ENCODE data around the gene NT5C3A.

DNA sequence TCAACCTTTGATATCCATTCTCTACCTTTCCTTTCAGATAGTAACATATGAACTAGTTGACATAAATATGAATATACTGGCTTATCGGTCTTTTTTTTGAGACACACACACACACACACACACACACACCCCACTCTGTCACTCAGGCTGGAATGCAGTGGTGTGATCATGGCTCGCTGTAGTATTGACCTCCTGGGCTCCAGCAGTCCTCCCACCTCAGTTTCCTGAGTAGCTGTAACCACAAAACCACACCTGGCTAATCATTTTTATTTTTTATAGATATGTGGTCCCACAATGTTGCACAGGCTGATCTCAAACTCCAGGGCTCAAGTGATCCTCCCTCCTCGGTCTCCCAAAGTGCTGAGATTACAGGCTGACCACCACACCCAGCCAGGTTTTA is 14.2 kb upstream of the NT5C3A start:
- TF ChIP-seq, protein P1, sequence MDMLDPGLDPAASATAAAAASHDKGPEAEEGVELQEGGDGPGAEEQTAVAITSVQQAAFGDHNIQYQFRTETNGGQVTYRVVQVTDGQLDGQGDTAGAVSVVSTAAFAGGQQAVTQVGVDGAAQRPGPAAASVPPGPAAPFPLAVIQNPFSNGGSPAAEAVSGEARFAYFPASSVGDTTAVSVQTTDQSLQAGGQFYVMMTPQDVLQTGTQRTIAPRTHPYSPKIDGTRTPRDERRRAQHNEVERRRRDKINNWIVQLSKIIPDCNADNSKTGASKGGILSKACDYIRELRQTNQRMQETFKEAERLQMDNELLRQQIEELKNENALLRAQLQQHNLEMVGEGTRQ (CRISPR knock-in tag; IDR thresholded peaks at IDR 0.05): no peak
- TF ChIP-seq, protein P2, sequence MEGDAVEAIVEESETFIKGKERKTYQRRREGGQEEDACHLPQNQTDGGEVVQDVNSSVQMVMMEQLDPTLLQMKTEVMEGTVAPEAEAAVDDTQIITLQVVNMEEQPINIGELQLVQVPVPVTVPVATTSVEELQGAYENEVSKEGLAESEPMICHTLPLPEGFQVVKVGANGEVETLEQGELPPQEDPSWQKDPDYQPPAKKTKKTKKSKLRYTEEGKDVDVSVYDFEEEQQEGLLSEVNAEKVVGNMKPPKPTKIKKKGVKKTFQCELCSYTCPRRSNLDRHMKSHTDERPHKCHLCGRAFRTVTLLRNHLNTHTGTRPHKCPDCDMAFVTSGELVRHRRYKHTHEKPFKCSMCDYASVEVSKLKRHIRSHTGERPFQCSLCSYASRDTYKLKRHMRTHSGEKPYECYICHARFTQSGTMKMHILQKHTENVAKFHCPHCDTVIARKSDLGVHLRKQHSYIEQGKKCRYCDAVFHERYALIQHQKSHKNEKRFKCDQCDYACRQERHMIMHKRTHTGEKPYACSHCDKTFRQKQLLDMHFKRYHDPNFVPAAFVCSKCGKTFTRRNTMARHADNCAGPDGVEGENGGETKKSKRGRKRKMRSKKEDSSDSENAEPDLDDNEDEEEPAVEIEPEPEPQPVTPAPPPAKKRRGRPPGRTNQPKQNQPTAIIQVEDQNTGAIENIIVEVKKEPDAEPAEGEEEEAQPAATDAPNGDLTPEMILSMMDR (IDR thresholded peaks at IDR 0.05): no peak
- TF ChIP-seq SP1 (CRISPR knock-in tag; conservative IDR thresholded peaks at IDR 0.05) (no peak), ZNF423 (CRISPR knock-in tag; IDR thresholded peaks at IDR 0.05) (no peak), ELF4 (CRISPR knock-in tag; IDR thresholded peaks at IDR 0.05; ENCODE audit: low read depth) (no peak), TP53 (CRISPR knock-in tag; IDR thresholded peaks at IDR 0.05) (no peak), NFE2L1 (CRISPR knock-in tag; IDR thresholded peaks at IDR 0.05) (no peak), ZNF121 (CRISPR knock-in tag; IDR thresholded peaks at IDR 0.05) (no peak), JUN (CRISPR knock-in tag; IDR thresholded peaks at IDR 0.05) (no peak)
- TF ChIP-seq, protein P3, sequence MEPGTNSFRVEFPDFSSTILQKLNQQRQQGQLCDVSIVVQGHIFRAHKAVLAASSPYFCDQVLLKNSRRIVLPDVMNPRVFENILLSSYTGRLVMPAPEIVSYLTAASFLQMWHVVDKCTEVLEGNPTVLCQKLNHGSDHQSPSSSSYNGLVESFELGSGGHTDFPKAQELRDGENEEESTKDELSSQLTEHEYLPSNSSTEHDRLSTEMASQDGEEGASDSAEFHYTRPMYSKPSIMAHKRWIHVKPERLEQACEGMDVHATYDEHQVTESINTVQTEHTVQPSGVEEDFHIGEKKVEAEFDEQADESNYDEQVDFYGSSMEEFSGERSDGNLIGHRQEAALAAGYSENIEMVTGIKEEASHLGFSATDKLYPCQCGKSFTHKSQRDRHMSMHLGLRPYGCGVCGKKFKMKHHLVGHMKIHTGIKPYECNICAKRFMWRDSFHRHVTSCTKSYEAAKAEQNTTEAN (CRISPR knock-in tag; IDR thresholded peaks at IDR 0.05): no peak
- TF ChIP-seq, protein P4, sequence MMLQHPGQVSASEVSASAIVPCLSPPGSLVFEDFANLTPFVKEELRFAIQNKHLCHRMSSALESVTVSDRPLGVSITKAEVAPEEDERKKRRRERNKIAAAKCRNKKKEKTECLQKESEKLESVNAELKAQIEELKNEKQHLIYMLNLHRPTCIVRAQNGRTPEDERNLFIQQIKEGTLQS (CRISPR knock-in tag; conservative IDR thresholded peaks at IDR 0.05): no peak
- TF ChIP-seq, protein P5, sequence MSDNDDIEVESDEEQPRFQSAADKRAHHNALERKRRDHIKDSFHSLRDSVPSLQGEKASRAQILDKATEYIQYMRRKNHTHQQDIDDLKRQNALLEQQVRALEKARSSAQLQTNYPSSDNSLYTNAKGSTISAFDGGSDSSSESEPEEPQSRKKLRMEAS (CRISPR knock-in tag; IDR thresholded peaks at IDR 0.05): no peak

Data from WTC11 (cell line).